GM18505 (cell line): ENCODE data around the gene ASTL.

Experiments used
- ATAC-seq: cut with Tn5 transposase; IDR thresholded peaks from one replicate; pipeline ENCODE4 v1.9.1; 2021; ENCODE audit not compliant: unreplicated experiment
- POLR2A ChIP-seq: IDR thresholded peaks from 4 replicates; pipeline ENCODE4 v1.6.1; 2011; ENCODE audit warnings: borderline replicate concordance; ENCODE audit not compliant: insufficient read depth, insufficient read length; ENCODE audit errors: extremely low read depth

ASTL gene

GRCh38 chr2:96083989-96084857 lies 54.1 kb downstream of the ASTL start:
- TF ChIP-seq POLR2A: no peak
- ATAC-seq: no peak

- TF ChIP-seq POLR2A: no peak
- no peak for ATAC-seq
These were observed 55.0 kb downstream of the ASTL start for GRCh38 chr2:96083064-96083939.

- no peak for TF ChIP-seq POLR2A
- ATAC-seq: no peak
These were observed 55.9 kb downstream of the ASTL start for GRCh38 chr2:96082211-96083063.

GRCh38 chr2:96081042-96081441 lies 57.3 kb downstream of the ASTL start:
- ATAC-seq: no peak
- no peak for TF ChIP-seq POLR2A

GRCh38 chr2:96075199-96075771 lies 63.0 kb downstream of the ASTL start:
- no peak for TF ChIP-seq POLR2A
- ATAC-seq: no peak

GRCh38 chr2:96074156-96074555 lies 64.1 kb downstream of the ASTL start:
- no peak for TF ChIP-seq POLR2A
- ATAC-seq: no peak

GRCh38 chr2:96073170-96073775 lies 65.0 kb downstream of the ASTL start:
- TF ChIP-seq POLR2A: no peak
- ATAC-seq: no peak
